Activated CD4-positive, alpha-beta T cell treated with anti-CD3 and anti-CD28 coated beads, Interleukin-2, Interleukin-6, amounts not matched to agents 100 ng/mL and 50 ng/mL, durations not matched to agents 16 hours and 8 hours (primary cell): ENCODE results near the gene AHDC1.
A peak's percentile ranks its signal among the peaks of the same experiment; 100 is the strongest.
"Not testable (repeated sequence)": the region's sequence is repeated elsewhere in the genome, so short reads cannot be mapped to it uniquely, and the experiment has no call there.

ENCODE experiments used
- DNase-seq: peaks from one replicate; pipeline ENCODE4 v3.0.0-alpha.2; 2020

Gene AHDC1

GRCh38 chr1:27504588-27505419 lies 99.1 kb downstream of the AHDC1 start:
- DNase-seq = no peak

GRCh38 chr1:27503844-27504587 lies 99.9 kb downstream of the AHDC1 start:
- DNase-seq = no peak

- DNase-seq = no peak
These were observed 100.9 kb downstream of the AHDC1 start for GRCh38 chr1:27503033-27503432.

- not testable (repeated sequence) for DNase-seq
These were observed 102.8 kb downstream of the AHDC1 start for GRCh38 chr1:27501159-27501558.

- no peak for DNase-seq
These were observed 104.8 kb downstream of the AHDC1 start for GRCh38 chr1:27499142-27499541.

GRCh38 chr1:27496604-27497155 lies 107.3 kb downstream of the AHDC1 start:
- no peak for DNase-seq

GRCh38 chr1:27492796-27493195 lies 111.1 kb downstream of the AHDC1 start:
- no peak for DNase-seq

GRCh38 chr1:27491748-27492700 lies 111.9 kb downstream of the AHDC1 start:
- DNase-seq = no peak

- peak; percentile 98 for DNase-seq
These were observed 113.8 kb downstream of the AHDC1 start, which contains the start of gene WASF2 for GRCh38 chr1:27489973-27490741. TSS of gene WASF2 (minus strand) at chr1:27490167. CDS start at chr1:27428890, 61,277 bp downstream.

GRCh38 chr1:27489501-27489972 lies 114.4 kb downstream of the AHDC1 start:
- DNase-seq = peak; percentile 23

- DNase-seq = peak; percentile 27
These were observed 115.7 kb downstream of the AHDC1 start for GRCh38 chr1:27487966-27488884.

GRCh38 chr1:27485363-27485762 lies 118.6 kb downstream of the AHDC1 start:
- no peak for DNase-seq
